ENCODE data around the gene FAT4.

DNA sequence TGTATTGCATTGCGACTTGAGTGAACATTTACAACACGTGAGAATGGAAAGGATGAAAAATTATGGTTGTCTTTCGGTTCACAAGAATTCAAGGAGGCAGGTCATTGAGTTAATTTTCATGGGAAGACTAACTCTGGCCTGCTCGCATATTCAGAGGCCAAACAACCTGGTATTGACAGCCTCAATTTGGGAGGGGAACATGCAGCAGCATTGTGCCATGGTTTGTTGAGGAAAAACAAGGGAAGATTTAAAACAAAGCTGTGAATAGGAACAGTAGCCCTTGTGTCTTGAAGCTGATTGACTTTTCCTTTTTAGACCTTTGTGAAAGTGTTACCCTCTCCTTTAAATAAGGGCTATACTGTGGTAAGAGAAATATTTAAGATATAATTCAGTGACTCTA lies 31.9 kb downstream of the FAT4 start:
- no peak for TF ChIP-seq ELF4 (IDR thresholded peaks at IDR 0.05)
- TF ChIP-seq ARNT (IDR thresholded peaks at IDR 0.05): no peak
- TF ChIP-seq HDGF (IDR thresholded peaks at IDR 0.05; ENCODE audit: borderline replicate concordance): no peak
- TF ChIP-seq CTBP1 (IDR thresholded peaks at IDR 0.05; ENCODE audit: borderline replicate concordance): no peak
- TF ChIP-seq TARDBP (IDR thresholded peaks at IDR 0.05): no peak
- no peak for TF ChIP-seq SP1 (IDR thresholded peaks at IDR 0.05)
- no peak for TF ChIP-seq NFRKB (IDR thresholded peaks at IDR 0.05)
- TF ChIP-seq BHLHE40 (IDR thresholded peaks at IDR 0.05; ENCODE audit: borderline replicate concordance): no peak
- no peak for TF ChIP-seq ZNF384 (IDR thresholded peaks at IDR 0.05)
- no peak for TF ChIP-seq FOXK2 (IDR thresholded peaks at IDR 0.05)
- TF ChIP-seq LEF1 (IDR thresholded peaks at IDR 0.05; ENCODE audit: borderline replicate concordance): no peak

Measured in HEK293T (cell line).